Fibroblast of pulmonary artery (primary cell): ENCODE measurements around the gene SPATS2L.

Experiments
- DNase-seq: peaks from one replicate; pipeline ENCODE4 v3.0.0-alpha.2; 2010; ENCODE audit warnings: low read depth
- H3K4me3 ChIP-seq: replicated peaks from 2 replicates; pipeline ENCODE4 v1.5.1; 2011; ENCODE audit warnings: low read depth, mild to moderate bottlenecking, control low read depth, low read length, moderate library complexity
- CTCF ChIP-seq: IDR thresholded peaks from 2 replicates; pipeline ENCODE4 v1.5.1; 2011; ENCODE audit warnings: mild to moderate bottlenecking, control low read depth, low read length, inconsistent platforms; ENCODE audit errors: missing control alignments

Gene SPATS2L

GRCh38 chr2:200263279-200263678 lies 43.2 kb upstream of the SPATS2L start:
- TF ChIP-seq CTCF: no peak

GRCh38 chr2:200264631-200265030 lies 41.9 kb upstream of the SPATS2L start:
- no peak overlapping the region for H3K4me3 ChIP-seq
- TF ChIP-seq CTCF: no peak
- DNase-seq: no peak

More at GRCh38 chr2:200263279-200263678, 43.2 kb upstream of the SPATS2L start:
- no peak overlapping the region for H3K4me3 ChIP-seq
- DNase-seq: no peak

GRCh38 chr2:200266406-200266805 lies 40.1 kb upstream of the SPATS2L start:
- H3K4me3 ChIP-seq: no peak overlapping the region
- no peak for DNase-seq
- no peak for TF ChIP-seq CTCF

GRCh38 chr2:200267350-200267749 lies 39.1 kb upstream of the SPATS2L start:
- H3K4me3 ChIP-seq: no peak overlapping the region
- no peak for TF ChIP-seq CTCF
- no peak for DNase-seq

GRCh38 chr2:200270732-200271131 lies 35.8 kb upstream of the SPATS2L start:
- no peak for DNase-seq
- no peak overlapping the region for H3K4me3 ChIP-seq
- no peak for TF ChIP-seq CTCF

- TF ChIP-seq CTCF: no peak
- no peak for DNase-seq
Measured at GRCh38 chr2:200272320-200272719, 34.2 kb upstream of the SPATS2L start.

GRCh38 chr2:200274116-200275075 lies 32.1 kb upstream of the SPATS2L start:
- TF ChIP-seq CTCF: no peak
- H3K4me3 ChIP-seq: no peak overlapping the region
- no peak for DNase-seq

More at GRCh38 chr2:200272320-200272719, 34.2 kb upstream of the SPATS2L start:
- H3K4me3 ChIP-seq: no peak overlapping the region
